HG02571 (cell line): ENCODE results near the gene CDH13.

ENCODE experiments used
- ATAC-seq: cut with Tn5 transposase; IDR thresholded peaks from one replicate; pipeline ENCODE4 v1.9.1; 2021; ENCODE audit warnings: mild to moderate bottlenecking, moderate library complexity; ENCODE audit not compliant: unreplicated experiment

CDH13 gene

DNA sequence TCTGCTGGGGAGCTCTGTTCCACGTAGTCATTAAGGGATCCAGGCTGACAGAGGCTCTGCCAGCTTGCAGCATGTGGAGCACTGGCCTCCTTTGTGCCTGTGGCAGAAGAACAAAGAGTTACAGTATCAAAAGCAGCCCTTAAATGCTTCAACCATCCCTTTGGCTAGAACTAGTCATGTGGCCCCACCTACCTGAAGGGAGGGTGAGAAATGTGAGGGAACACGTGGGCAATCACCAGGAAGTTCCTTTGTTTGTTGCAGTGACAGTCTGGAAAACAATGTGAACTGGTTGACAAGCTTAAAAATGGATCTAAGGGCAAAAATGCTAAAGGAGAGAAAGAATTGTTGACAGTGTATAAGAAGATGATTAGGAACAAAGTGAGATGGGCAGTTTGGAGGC lies 890.6 kb downstream of the CDH13 start:
- no peak for ATAC-seq

DNA sequence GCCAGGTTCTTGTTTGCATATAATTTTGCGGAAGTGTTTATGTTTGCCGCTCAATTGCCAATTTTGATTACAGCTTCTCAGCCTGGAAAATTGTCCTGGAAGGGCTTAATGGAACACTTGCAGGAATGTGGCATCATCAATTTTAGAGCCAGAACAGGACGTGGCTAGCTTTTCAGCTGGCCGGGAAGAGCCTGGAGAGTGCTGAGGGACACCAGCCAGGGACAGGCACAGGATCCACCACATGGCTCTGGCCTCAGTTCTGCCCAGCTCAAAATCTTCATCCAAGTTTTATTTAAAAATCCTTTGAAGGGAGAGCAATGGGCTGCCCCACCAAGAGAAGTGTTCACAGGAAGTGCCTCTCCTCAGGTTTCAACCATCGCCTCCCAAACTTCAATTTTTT lies 893.8 kb downstream of the CDH13 start:
- ATAC-seq: no peak

DNA sequence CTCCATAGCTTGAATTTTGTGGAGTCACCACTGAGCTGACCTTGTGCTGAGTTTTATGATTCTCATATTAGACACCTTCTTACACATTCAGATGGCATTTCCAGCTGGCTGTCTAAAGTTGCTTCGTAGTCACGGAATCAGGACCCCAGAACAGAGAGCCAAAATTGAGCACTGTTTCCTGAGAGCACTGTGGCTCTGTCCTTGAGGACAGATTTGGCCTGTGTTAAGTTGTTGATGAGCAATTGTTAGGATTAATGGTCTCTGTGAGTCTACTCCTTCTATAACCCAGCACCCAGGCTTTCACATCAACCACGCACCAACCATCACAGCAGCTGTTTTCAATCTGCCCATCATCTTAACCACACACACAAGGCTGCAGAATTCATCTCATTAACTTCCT lies 903.5 kb downstream of the CDH13 start:
- ATAC-seq: no peak

DNA sequence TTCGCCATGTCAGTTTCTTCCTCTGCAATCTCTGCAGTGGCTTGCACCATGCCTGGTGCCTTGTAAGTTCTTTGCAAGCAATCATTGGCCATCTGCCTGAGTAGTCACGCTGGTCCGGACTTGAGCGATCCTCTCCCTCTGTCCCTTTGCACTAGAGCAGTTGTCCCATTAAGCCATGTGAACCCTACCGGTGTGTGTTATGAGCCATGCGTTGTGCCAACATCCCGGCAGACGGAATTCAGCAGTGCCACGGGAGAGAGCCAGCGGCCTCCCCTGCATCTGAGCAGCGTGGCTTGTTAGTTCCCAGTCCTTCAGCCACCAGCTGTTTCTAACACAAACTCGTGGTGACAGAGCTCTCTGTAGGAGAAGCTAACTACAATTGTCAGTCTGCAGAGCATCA lies 905.9 kb downstream of the CDH13 start:
- no peak for ATAC-seq

DNA sequence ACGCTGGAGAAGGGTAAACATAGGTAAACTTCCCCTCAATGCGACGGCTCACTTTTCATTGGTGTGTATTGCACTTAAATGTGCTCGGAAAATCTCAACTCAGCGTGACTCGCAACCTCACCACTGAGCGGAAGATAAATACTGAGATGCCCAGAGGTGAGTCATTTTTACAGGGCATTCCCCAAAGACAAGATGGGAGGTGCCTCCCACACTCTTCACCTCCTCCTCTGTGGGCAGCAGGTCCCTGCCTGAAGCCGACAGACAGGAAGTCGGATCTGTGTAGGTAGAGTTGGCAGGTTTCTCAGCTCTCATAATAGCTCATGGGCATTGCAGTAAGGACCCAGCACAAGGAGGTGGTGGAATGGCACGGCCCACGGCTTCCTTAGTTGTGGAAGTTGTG lies 906.4 kb downstream of the CDH13 start:
- ATAC-seq: no peak

DNA sequence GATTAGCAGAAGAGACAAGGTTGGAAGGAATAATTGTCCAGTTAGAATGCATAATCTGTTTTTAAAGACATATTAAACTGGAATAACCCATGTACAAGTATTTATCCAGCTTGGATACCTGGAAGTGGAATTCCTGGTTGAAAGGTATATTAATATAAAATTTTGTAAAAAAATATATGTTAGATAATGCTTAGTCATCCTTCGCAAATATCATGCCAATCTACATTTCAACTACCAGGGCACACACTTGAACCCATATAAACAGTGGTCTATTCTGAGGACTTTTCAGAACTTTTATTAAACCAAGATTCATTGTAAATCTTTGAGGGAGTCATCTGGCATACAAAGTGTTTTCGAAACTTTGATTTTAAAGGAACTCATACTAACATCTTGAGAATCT lies 911.9 kb downstream of the CDH13 start:
- no peak for ATAC-seq

DNA sequence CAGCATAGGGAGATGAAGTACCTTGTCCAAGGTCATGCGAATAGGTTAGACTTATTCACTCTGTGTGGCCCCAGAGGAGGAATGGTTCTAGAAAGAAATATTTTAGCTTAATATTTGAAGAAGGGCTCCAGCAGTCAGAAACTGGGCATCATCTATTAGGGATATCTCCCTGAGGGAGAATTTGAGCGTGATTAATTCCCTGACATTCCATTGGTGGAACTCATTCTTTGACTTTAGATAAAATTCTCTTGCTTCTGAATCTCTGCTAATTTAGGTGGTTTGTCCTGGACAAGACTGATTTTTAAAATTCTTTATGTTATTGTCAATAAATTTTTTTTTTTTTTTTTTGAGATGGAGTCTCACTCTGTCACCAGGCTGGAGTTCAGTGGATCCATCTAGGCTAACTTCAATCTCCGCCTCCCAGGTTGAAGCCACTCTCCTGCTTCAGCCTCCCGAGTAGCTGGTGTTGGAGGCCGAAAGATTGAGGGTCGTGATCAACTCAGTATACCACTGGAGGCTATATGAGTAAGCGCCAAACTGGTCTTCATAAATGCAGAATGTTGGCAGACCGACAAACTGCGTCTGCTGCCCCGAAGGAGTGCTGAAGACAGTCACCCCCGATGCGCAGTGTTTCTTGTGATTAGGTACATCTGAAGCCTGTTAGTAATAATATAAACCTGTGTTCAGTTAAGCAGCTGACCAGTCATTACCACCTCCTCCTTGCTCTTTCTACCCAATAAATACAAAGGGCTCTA lies 913.1 kb downstream of the CDH13 start:
- no peak for ATAC-seq

DNA sequence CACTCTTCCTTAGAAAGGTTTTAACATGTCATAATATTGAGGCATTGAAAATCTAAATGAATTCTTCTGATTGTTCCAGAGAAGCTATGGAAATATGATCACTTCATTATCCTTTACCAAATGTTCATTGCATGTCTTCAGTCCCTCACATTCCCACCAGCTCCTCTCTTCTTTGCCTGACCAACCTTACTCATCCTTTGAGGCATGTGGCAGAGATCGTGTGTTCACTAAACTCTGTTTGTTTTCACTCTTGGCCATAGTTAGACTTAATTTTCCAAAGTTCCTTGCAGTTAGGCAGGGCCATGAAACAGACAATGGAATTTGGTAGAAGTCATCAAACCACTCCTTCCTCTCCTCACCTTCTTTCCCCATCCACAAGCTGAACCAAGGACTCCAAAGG lies 914.5 kb downstream of the CDH13 start:
- ATAC-seq: no peak

DNA sequence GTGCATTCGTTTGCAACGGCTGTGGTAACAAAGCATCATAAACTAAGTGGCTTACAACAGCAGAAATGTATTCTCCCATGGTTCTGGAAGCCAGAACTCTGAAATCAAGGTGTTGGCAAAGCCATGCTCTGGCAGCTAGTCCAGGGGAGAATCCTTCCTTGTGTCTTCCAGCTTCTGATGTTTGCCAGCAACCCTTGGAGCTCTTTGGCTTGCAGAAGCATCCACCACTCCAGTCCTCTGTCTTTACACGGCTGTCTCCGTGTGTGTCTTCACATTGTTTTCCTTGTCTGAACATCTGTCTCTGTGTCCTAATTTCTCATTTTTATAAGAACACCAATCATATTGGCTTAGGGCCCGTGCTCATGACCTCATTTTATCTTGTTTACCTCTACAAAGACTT lies 915.7 kb downstream of the CDH13 start:
- no peak for ATAC-seq

DNA sequence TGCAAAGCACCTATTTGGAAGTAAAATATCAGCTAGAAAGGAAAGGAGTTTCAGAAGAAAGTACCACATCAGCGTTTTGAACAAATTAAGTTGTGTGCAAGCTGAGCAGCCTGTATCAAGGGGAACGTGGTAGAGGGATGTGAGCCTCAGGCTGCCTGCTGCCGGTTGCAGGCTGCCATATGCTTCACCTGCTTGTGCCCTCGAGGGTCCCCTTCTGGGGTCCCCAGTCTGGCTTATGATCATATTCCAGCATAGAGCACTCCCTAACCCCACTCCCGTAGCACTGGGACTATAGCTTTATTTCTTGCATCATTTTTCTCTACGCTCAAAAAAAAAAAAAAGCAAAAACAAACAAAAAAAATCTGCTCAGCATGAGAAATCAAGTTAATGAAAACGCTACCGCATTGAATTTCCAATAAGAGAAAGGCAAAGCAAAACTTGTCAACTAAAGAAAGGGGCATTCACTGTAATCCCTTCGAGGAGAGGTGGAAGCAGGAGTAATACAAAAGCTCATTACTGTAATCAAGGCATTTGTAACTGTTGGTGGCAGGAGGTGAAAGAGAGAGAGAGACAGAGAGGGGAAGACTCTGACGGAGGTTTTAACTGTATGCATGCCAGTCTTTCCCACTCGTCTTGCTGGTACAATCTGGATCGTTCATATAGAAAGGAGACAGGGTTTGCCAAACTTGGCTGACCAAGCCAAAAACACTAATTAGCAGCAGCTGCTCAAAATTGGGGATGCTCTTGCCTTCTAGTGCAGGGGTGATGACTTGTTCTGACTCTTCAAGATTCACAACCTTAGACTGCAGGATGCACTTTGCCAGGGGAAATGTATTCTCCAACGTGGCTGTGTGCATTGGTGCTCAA lies 922.8 kb downstream of the CDH13 start:
- ATAC-seq: no peak

DNA sequence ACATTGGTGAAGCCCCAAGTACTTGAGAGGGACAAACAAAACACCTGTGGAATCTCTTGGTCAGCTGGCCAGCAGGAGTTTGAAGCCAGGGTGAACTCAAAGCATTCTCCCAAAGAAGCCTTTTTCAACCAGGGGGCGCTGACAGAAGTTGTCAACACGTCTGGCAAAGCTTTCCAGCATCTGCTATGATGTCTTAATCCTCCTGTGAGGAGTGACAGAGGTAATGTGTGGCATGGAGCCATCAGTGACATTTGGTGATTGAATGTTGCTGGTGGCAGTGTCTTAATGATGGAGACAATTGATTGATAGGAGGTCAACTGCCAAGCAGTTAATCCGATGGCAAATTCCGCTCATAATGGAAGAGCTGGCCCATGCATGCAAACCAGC lies 923.4 kb downstream of the CDH13 start:
- ATAC-seq: no peak

DNA sequence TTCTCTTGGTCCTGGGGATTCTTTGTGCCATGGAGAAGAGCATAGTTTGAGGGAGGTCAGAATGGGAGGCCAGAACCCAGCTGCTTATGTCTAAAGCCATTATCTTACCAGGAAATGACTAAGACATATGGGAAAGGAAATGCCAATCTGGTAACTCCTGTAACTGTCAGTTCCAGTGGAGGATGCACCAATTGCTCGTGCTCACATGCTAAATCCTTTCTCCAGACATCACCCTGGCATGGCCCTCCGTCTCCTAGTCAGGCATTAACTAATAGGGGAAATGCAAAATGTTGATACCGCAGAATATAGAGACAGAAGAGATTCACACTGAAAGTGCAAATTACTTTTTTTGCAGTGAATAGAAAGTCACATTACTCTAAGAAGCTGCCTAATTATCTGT lies 925.5 kb downstream of the CDH13 start:
- no peak for ATAC-seq

DNA sequence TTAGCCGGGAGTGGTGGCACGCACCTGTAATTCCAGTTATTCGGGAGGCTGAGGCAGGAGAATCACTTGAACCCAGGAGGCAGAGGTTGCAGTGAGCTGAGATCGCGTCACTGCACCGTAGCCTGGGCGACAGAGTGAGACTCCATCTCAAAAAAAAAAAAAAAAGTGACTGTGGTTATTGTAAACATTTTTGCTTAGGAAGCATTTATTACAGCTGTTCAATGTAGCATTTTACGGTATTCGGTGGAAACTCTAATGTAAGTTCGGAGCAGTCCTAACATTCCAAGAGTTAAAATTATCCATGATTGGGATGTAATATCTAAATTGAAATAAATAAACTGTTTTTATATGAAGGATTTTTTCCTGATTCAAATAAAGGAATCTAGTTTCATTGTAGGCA lies 926.2 kb downstream of the CDH13 start:
- no peak for ATAC-seq

DNA sequence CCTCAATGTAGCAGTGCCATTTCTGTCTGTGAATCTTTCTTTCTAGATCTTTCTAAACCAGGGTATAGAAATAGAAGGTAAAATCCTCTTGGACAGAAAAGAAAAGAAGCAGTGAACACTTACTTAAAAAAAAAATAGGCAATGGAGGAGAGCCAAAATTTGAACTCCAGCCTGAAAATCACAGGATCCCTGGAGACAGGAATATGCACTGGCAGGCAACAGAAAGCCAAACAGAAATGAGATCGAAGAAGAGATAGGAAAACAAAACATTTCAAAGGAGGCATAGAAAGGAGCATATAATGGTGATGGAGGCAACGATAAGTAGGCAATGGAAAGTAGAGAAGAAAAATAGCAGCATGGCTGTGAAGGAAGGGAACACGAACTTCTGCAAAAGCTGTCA lies 927.3 kb downstream of the CDH13 start:
- no peak for ATAC-seq

DNA sequence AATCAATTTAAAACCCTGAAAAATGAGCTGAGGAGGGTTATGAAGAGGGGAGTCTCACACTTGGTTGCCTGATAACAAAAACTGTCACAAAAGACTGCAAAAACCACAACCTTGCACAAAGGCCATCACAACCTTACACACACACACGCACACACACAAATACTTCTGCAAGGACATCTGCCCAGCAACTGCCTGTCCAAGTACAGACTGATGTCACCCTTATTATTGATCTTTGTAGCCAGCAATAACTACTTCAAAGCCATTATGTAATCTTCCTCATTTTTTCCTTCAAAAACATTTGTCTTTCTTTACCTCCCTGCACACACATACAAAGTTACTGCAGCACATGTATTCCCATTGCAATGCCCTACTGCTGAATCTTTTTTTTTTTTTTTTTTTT lies 927.8 kb downstream of the CDH13 start:
- no peak for ATAC-seq

DNA sequence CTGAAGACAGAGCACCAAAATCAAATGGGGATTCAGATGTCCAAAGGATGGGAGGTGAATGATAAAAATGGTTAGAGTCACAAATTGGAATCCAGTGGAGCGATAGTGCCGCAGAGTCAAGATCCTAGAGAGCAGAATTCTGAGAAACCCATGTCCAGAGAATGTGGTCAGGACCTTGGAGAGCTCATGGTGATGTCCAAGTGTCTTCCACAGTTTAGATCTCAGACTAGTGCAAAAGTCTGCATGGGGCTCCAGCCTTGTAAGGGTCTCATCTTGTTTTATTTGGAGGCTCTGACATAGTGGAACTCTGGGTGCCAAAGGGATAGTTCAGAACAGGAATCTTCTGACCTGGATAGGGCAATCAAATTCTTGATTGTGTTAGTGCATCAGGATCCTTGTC lies 935.1 kb downstream of the CDH13 start:
- no peak for ATAC-seq

DNA sequence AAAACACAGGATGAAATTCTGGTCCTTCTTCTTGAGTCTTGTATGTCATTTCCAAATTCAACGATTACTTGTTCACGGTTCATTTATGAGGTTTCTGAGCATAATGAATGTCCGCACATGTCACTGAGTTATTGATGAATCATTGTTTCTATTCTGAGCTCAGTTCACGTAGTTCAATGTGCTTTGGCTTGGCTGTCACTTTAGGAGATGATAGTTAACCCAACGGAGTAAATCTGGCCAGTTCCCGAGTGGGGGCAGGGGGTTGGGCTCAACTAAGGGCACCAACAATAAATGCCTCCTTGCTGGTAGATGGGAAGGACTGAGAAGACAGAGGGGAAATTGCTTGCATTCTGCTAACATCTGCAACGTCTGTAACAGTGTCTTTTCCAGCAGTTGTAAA lies 941.6 kb downstream of the CDH13 start:
- ATAC-seq: no peak

DNA sequence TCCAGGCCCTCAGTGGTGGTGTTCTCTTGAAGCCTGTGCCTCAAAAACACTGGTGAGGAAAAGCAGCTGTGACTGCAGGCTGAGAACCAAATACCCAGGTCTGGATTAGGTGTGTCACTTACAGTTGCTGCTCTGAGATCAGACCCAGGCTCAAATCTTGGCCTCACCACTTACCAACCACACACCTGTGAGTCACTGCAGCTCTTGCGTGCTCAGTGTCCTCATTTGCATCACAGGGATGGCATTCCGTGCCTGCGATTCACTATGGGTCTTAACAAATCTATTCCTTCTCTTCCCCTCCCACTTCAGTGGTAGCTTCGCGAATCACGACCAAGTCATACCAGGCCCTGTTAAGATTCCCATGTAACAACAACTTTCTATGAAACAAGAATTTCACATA lies 947.6 kb downstream of the CDH13 start:
- no peak for ATAC-seq

DNA sequence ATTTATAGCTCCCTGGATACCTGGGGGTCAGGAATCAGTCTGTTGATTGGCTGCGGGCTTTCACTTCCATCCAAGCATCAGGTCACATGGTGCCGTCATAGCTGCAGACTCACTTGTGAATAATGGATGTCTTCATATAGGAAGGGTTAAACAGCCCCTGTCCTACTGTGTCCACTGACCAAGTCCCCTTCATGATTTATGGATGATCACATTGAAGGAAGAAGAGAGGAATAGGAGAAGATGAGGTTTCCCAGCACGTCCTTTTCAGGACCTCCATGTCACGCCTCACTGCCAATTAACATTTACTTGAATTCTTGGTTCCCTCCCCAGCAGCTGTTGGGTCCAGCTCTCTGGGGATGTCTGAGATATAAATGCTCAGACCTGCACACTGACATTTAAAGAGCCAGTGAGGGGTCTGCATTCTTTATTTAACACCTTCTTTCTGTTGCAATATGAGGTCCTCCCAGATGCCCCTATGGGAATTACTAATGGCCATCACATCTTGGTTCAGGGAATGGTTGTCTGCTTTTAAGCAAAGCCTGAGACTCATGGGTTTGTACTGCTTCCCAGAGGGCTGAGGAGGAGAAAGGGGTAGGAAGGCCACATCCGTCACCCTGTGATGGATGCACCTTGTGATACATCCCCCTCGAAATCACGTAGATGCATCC lies 950.4 kb downstream of the CDH13 start:
- ATAC-seq: no peak

DNA sequence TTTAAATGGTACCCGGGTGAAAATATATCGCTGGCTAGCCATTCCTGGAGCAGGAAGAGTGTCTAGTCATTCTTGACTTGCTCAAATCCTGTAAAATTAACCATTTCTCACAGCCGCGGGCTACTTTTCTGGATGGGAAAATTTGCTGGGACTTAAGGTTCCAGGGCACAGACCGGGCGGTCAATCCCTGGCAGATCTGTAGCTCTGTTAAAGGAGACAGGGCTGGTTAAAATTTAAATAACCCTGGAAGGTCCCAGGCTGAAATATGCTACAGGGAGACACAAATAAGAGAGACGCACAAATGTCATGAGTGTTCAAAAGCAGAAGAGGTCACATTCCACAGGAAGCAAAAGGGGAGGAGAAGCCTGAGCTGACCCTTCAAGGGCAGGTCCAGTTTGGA lies 951.4 kb downstream of the CDH13 start:
- no peak for ATAC-seq

DNA sequence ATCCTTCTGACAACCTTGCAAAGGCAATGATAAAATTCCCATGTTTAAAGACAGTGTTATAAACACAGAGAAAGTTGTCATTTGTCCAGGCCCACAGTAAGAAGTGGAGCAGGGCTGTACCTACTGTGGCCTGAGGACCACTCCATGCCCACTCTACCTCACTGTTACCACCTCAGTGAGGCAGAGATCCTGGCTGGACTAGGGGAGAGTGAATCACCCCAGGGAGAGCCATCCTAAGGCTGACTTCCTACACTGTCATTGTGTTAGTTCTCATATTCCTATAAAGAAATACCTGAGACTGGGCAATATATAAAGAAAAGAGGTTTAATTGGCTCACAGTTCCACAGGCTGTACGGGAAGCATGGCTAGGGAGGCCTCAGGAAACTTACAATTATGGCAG lies 952.3 kb downstream of the CDH13 start:
- ATAC-seq: no peak

DNA sequence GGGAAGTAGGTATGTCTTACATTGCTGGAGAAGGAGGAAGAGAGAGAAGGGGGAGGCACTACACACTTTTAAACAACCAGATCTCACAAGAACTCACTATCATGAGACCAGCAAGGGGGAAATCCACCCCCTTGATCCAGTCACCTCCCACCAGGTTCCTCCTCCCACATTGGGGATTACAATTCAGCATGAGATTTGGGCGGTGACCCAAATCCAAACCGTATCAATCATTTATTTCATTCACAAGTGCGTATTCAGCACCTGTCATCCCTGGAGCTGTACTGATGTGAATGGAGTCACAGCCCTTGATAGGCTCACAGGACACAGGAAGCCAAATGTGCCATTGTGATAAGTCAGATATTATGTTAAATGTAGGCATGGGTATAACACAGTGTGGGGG lies 952.7 kb downstream of the CDH13 start:
- no peak for ATAC-seq
